Pulmonary artery endothelial cell (primary cell): Measurements from ENCODE around the gene RASGRP4. TPM values are rescaled to one million over a fixed set of nuclear protein-coding genes. Genes with fewer than 3 reads are reported as not detected.
"Not testable (repeated sequence)": the region's sequence is repeated elsewhere in the genome, so short reads cannot be mapped to it uniquely, and the experiment has no call there.

ENCODE experiments used
- DNase-seq: peaks from one replicate; pipeline ENCODE4 v3.0.0-alpha.2; 2011; ENCODE audit warnings: low read depth, low spot score
- total RNA-seq: library from RNA; depleted of rRNA; stranded (reverse); fragments of >200 nt; gene quantifications from 2 replicates; pipeline ENCODE4 v1.2.3, GENCODE V29; 2014

The RASGRP4 gene, protein sequence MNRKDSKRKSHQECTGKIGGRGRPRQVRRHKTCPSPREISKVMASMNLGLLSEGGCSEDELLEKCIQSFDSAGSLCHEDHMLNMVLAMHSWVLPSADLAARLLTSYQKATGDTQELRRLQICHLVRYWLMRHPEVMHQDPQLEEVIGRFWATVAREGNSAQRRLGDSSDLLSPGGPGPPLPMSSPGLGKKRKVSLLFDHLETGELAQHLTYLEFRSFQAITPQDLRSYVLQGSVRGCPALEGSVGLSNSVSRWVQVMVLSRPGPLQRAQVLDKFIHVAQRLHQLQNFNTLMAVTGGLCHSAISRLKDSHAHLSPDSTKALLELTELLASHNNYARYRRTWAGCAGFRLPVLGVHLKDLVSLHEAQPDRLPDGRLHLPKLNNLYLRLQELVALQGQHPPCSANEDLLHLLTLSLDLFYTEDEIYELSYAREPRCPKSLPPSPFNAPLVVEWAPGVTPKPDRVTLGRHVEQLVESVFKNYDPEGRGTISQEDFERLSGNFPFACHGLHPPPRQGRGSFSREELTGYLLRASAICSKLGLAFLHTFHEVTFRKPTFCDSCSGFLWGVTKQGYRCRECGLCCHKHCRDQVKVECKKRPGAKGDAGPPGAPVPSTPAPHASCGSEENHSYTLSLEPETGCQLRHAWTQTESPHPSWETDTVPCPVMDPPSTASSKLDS
- not detected in 2 replicates for total RNA-seq

- no peak for DNase-seq
These were observed at the start of gene RASGRP4 for GRCh38 chr19:38425810-38426466. RASGRP4 (minus strand) TSS chr19:38426219; CDS start chr19:38426091, 128 bp downstream.

- no peak for DNase-seq
These were observed 49.2 kb upstream of the RASGRP4 start for GRCh38 chr19:38475176-38475575.

DNA sequence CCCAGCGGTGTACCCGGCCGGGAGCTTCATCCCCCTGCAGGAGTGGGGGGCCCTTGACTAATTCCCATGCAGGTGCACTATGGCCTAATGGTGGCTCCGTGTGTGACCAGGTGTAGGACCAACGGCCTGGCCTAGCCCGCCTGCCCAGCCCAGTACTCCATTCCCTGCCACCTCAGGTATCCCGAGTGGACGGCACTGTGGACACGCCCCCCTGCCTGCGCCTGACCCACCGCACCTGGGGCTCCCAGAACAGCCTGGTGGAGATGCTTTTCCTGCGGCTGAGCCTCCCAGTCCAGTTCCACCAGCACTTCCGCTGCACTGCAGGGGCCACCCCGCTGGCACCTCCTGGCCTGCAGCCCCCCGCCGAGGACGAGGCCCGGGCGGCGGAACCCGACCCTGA, 47.2 kb upstream of the RASGRP4 start:
- DNase-seq: no peak

GRCh38 chr19:38472725-38473124, 46.7 kb upstream of the RASGRP4 start:
- DNase-seq: not testable (repeated sequence)

DNA sequence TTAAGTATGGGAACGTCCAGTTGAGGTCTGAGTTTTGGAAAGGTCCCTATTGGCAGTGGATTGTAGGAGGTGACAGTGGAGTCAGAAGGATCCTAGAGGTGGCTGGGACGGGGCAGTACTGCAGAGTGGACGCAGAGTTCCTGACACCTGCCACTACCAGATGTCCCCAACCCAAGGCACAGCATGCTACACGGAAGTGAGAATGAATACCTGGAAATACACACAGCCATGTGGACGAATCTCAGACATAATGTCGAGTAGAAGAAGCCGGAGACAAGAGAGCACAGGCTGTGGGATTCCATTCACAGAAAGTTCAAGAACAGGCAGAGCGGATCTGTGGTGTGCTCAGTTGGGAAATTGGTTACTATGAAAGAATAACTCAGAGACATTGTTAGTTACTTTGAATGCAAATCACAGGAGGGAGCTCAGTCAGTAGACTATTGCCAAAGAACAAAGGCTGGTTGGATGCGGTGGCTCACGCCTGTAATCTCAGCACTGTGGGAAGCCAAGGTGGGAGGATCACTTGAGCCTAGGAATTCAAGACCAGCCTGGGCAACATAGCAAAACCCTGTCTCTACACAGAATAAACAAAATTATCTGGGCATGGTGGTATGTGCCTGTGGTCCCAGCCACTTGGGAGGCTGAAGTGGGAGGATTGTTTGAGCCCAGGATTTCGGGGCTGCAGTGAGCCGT, 44.9 kb upstream of the RASGRP4 start:
- no peak for DNase-seq

GRCh38 chr19:38469151-38469550, 43.1 kb upstream of the RASGRP4 start:
- DNase-seq: no peak

- DNase-seq: no peak
These were observed 41.8 kb upstream of the RASGRP4 start for GRCh38 chr19:38467541-38468525.

DNA sequence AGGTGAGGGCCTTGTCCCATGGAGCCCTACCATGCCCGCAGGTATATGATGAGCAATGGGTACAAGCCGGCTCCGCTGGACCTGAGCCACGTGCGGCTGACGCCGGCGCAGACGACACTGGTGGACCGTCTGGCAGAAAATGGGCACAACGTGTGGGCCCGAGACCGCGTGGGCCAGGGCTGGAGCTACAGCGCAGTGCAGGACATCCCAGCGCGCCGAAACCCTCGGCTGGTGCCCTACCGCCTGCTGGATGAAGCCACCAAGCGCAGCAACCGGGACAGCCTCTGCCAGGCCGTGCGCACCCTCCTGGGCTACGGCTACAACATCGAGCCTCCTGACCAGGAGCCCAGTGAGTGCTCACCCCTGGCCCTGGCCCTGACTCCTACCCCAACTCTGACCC, 40.0 kb upstream of the RASGRP4 start:
- DNase-seq: no peak

DNA sequence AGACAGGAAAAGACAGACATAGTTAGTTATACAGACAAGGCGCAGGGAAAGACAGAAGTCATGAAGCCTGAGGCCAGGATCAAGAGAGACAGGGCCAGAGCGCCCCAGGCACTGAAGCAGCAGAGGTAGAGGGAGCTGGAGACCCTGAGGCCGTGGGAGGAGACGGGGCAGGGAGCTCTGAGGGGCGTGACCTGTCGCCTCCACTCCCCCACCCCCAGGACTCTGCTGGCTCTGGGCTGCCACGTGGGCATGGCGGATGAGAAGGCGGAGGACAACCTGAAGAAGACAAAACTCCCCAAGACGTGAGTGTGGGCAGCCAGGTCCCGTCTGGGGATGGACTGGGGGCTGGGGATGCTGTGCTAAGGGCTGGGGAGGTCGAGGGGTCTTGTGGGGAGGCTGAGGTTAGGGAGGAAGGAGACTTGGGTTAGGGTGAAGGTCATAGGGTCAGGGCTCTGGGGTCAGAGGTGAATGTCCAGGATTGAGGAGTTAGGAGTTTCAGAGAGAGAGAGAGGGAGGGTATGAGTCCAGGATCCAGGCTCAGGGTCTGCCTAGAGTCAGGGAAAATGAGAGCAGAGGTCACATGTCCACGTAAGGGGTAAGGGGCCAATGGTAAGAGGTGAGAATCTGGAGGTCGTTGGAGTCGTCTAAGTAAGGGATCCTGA, 38.5 kb upstream of the RASGRP4 start:
- no peak for DNase-seq

- no peak for DNase-seq
These were observed 37.3 kb upstream of the RASGRP4 start for GRCh38 chr19:38463365-38463764.

DNA sequence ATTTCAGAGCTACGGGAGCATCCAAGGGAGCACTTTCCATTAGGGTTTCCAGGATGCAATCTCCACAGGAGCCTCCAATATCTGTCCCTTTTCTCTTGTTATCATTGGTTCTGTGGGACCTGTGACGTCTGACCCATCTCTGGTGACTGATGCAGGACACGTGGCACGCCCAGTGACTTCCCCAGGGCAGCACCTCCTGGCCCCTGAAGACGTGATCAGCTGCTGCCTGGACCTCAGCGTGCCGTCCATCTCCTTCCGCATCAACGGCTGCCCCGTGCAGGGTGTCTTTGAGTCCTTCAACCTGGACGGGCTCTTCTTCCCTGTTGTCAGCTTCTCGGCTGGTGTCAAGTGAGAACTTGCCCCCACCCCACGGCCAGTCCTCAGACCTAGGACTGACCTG, 33.0 kb upstream of the RASGRP4 start:
- DNase-seq: no peak

DNA sequence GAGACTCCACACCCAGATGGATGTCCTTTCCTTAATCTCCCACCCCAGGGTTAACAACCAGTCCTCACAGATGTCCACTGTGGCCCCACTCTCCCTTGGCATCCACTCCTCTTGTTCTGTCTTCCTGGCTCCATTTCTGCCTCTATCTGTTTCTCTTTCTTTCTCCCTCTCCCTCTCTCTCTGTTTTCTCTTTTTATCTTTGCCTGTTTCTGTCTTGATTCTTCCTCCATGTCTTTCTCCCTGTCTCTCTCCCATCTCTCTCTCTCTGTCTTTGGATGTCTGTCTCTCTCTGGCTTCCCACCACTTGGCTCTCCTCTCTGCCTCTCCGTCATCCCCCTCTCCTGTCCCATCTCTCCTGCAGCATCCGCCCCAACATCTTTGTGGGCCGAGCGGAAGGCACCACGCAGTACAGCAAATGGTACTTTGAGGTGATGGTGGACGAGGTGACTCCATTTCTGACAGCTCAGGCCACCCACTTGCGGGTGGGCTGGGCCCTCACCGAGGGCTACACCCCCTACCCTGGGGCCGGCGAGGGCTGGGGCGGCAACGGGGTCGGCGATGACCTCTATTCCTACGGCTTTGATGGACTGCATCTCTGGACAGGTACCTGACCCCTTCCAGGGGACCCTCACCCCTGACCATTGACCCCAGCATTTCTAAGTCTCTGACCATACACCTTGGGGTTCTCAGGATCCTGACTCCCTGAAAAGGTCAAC, 31.8 kb upstream of the RASGRP4 start:
- DNase-seq: no peak

DNA sequence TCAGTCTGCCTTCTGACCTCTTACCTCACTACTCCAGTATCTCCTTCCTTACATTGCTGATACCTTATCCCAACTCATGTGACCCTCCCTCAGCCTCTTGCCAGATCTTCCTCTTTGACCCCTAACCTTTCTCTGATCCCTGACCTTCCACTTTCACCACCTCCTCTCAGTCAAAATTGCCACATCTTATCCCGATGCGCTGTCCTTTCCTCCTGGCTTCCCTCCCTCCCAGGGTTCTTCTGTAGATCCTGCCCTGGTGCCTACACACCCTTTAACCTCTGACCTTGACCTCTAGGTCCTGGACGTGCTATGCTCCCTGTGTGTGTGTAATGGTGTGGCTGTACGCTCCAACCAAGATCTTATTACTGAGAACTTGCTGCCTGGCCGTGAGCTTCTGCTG, 31.2 kb upstream of the RASGRP4 start:
- DNase-seq: no peak

- no peak for DNase-seq
These were observed 29.0 kb upstream of the RASGRP4 start for GRCh38 chr19:38455031-38455430.

- DNase-seq: no peak
These were observed 27.6 kb upstream of the RASGRP4 start for GRCh38 chr19:38453596-38453995.

DNA sequence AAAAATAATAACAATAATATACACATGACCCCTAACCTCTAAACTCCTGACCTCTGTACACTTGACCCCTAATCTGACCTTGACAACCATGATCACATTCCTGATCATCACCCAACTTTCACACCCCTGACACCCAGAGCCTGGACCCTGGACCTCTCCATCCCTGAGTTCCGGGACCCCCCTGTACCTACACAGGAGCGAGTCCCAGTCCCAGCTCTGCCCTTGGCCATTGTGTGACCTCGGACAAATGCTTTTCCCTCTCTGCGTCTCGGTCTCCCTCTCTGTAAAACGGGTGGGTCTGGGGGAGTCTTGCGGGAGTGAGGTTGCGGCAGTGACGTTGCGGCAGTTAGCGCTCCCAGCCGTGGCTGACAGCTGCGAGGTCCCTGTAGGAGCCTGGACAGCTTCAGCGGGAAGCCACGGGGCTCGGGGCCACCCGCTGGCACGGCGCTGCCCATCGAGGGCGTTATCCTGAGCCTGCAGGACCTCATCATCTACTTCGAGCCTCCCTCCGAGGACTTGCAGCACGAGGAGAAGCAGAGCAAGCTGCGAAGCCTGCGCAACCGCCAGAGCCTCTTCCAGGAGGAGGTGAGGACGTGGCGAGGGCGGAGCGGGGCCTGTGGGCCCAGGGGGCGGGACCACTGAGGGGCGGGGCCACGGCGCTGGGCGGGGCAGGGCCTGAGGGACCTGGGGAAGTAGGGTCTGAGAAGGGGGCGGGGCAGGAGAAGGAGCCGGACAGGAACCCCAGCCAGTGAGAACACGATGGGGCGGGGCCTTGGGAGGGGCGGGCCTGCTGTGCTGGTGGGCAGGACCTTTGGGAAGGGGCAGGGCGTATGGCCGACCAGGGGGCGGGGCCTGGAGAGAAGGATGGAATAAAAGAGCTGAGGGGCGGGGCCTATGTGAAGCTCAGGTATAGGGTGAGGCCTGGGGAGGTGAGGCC, 26.7 kb upstream of the RASGRP4 start:
- no peak for DNase-seq

- DNase-seq: no peak
These were observed 25.6 kb upstream of the RASGRP4 start for GRCh38 chr19:38451629-38452028.

- DNase-seq: no peak
These were observed 25.0 kb upstream of the RASGRP4 start for GRCh38 chr19:38451036-38451435.
